WTC11 (cell line): ENCODE results near the gene TAF15. TPM values are rescaled to one million over a fixed set of nuclear protein-coding genes. Genes with fewer than 3 reads are reported as not detected.

Experiments
- ATAC-seq: fragments of 200-7000 bp; cut with Tn5 transposase; 2 replicates; pipeline ENCODE4 v1.10.0; 2021; ENCODE audit warnings: mild to moderate bottlenecking, moderate library complexity
- CTCF ChIA-PET: fragments of 300-600 bp; sonication (Branson Sonifier 250); formaldehyde crosslinking; loops from one replicate; lab custom pipeline; 2021; ENCODE audit warnings: antibody characterized with exemption; lab: Charles Lee
- POLR2A ChIA-PET: fragments of 350-600 bp; sonication (Branson Sonifier 250); formaldehyde crosslinking; loops from one replicate; lab custom pipeline; 2021; ENCODE audit warnings: antibody characterized with exemption; lab: Charles Lee
- DNase-seq: peaks from one replicate; pipeline ENCODE4 v3.0.0; 2021; ENCODE audit warnings: low spot score
- H3K27ac Mint-ChIP-seq: 2 replicates; pipeline ENCODE4 v1.8.0; 2021; ENCODE audit warnings: mixed read lengths
- H3K27me3 Mint-ChIP-seq: 2 replicates; pipeline ENCODE4 v1.8.0; 2021; ENCODE audit warnings: low read depth, mild to moderate bottlenecking, moderate library complexity, mixed read lengths
- H3K36me3 Mint-ChIP-seq: 2 replicates; pipeline ENCODE4 v1.8.0; 2021; ENCODE audit warnings: mixed read lengths
- H3K4me1 Mint-ChIP-seq: 2 replicates; pipeline ENCODE4 v1.8.0; 2022; ENCODE audit warnings: mixed read lengths
- H3K4me3 Mint-ChIP-seq: 2 replicates; pipeline ENCODE4 v1.8.0; 2021; ENCODE audit warnings: mild to moderate bottlenecking, moderate library complexity, mixed read lengths
- H3K9me3 Mint-ChIP-seq: 2 replicates; pipeline ENCODE4 v1.8.0; 2021; ENCODE audit warnings: mixed read lengths
- E2F1 ChIP-seq: sonication (generic); formaldehyde crosslinking; IDR thresholded peaks from 2 replicates; pipeline ENCODE4 v1.8.0; 2022; ENCODE audit warnings: mild to moderate bottlenecking, missing genetic modification reagents
- E2F4 ChIP-seq: sonication (generic); formaldehyde crosslinking; IDR thresholded peaks from 2 replicates; pipeline ENCODE4 v1.8.1; 2022; ENCODE audit warnings: low read depth, mild to moderate bottlenecking, moderate library complexity, missing genetic modification reagents, borderline replicate concordance
- E2F5 ChIP-seq: sonication (generic); formaldehyde crosslinking; IDR thresholded peaks from 2 replicates; pipeline ENCODE4 v1.8.1; 2022; ENCODE audit warnings: mild to moderate bottlenecking, moderate library complexity, missing genetic modification reagents
- EMX1 ChIP-seq: fragments of 250-450 bp; sonication (Bioruptor Pico); IDR thresholded peaks from 2 replicates; pipeline ENCODE4 v1.8.0; 2021; ENCODE audit warnings: mild to moderate bottlenecking
- FOXJ3 ChIP-seq: sonication (generic); formaldehyde crosslinking; IDR thresholded peaks from 2 replicates; pipeline ENCODE4 v1.9.0; 2021; ENCODE audit warnings: missing genetic modification reagents, mild to moderate bottlenecking, borderline replicate concordance
- FOXP4 ChIP-seq: sonication (generic); formaldehyde crosslinking; IDR thresholded peaks from 2 replicates; pipeline ENCODE4 v1.8.0; 2022; ENCODE audit warnings: mild to moderate bottlenecking, missing genetic modification reagents
- IRF2 ChIP-seq: sonication (generic); formaldehyde crosslinking; IDR thresholded peaks from 2 replicates; pipeline ENCODE4 v1.8.0; 2022; ENCODE audit warnings: low read depth, missing genetic modification reagents, borderline replicate concordance
- RORB ChIP-seq: fragments of 250-450 bp; sonication (Bioruptor Pico); IDR thresholded peaks from 2 replicates; pipeline ENCODE4 v1.9.0; 2021; ENCODE audit warnings: mild to moderate bottlenecking
- TP53 ChIP-seq: sonication (generic); formaldehyde crosslinking; IDR thresholded peaks from 2 replicates; pipeline ENCODE4 v1.8.1; 2023; ENCODE audit warnings: mild to moderate bottlenecking, missing genetic modification reagents
- USF2 ChIP-seq: sonication (generic); formaldehyde crosslinking; IDR thresholded peaks from 2 replicates; pipeline ENCODE4 v1.8.1; 2023; ENCODE audit warnings: mild to moderate bottlenecking, missing genetic modification reagents, moderate library complexity
- ZNF138 ChIP-seq: sonication (generic); formaldehyde crosslinking; conservative IDR thresholded peaks from 2 replicates; pipeline ENCODE4 v1.8.1; 2022; ENCODE audit warnings: mild to moderate bottlenecking, moderate library complexity, missing genetic modification reagents
- ZNF425 ChIP-seq: fragments of 250-450 bp; sonication (Bioruptor Pico); conservative IDR thresholded peaks from 2 replicates; pipeline ENCODE4 v1.9.0; 2021; ENCODE audit warnings: mild to moderate bottlenecking
- total RNA-seq: library from RNA; stranded (reverse); gene quantifications from 3 replicates; pipeline ENCODE4 v1.2.3, GENCODE V29; 2021
- TF ChIP-seq, protein P1 (sequence below): fragments of 250-450 bp; sonication (Bioruptor Pico); IDR thresholded peaks from 2 replicates; pipeline ENCODE4 v1.9.0; 2021; ENCODE audit warnings: mild to moderate bottlenecking
- TF ChIP-seq, protein P2 (sequence below): sonication (generic); formaldehyde crosslinking; IDR thresholded peaks from 2 replicates; pipeline ENCODE4 v1.8.0; 2023; ENCODE audit warnings: missing genetic modification reagents, mild to moderate bottlenecking, borderline replicate concordance
- TF ChIP-seq, protein P3 (sequence below): sonication (generic); formaldehyde crosslinking; IDR thresholded peaks from 2 replicates; pipeline ENCODE4 v1.8.1; 2023; ENCODE audit warnings: mild to moderate bottlenecking, missing genetic modification reagents
- TF ChIP-seq, protein P4 (sequence below): fragments of 250-450 bp; sonication (Bioruptor Pico); IDR thresholded peaks from 2 replicates; pipeline ENCODE4 v1.8.0; 2021; ENCODE audit warnings: mild to moderate bottlenecking

The TAF15 gene
- total RNA-seq, 1 experiment from 2014 or later: 273 TPM

DNA sequence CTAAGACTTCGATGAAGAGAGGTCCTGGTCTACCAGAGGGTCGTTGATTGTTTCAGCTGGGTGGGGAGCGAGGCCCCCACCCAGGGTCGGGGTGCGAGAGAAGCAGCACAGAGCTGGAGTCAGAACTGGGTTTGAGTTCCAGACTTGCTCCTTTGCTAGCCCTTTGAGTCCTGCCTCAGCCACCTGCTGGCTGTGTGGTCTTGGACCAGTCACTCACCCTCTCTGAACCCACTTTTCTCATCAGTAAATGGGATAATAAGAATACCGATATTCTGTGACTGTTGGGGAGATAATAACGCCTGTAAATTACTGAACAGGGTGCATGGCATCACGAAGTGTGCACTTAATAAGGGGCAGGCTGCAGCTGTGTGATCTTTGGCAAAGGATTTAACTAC is 13.4 kb upstream of the TAF15 start (continued):
- TF ChIP-seq FOXP4 (CRISPR knock-in tag): no peak
- no peak for TF ChIP-seq ZNF138 (CRISPR knock-in tag)
- TF ChIP-seq E2F1 (CRISPR knock-in tag): no peak
- TF ChIP-seq, protein P1, sequence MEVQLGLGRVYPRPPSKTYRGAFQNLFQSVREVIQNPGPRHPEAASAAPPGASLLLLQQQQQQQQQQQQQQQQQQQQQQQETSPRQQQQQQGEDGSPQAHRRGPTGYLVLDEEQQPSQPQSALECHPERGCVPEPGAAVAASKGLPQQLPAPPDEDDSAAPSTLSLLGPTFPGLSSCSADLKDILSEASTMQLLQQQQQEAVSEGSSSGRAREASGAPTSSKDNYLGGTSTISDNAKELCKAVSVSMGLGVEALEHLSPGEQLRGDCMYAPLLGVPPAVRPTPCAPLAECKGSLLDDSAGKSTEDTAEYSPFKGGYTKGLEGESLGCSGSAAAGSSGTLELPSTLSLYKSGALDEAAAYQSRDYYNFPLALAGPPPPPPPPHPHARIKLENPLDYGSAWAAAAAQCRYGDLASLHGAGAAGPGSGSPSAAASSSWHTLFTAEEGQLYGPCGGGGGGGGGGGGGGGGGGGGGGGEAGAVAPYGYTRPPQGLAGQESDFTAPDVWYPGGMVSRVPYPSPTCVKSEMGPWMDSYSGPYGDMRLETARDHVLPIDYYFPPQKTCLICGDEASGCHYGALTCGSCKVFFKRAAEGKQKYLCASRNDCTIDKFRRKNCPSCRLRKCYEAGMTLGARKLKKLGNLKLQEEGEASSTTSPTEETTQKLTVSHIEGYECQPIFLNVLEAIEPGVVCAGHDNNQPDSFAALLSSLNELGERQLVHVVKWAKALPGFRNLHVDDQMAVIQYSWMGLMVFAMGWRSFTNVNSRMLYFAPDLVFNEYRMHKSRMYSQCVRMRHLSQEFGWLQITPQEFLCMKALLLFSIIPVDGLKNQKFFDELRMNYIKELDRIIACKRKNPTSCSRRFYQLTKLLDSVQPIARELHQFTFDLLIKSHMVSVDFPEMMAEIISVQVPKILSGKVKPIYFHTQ (CRISPR knock-in tag): no peak
- TF ChIP-seq USF2 (CRISPR knock-in tag): no peak
- no peak for TF ChIP-seq EMX1 (CRISPR knock-in tag)

DNA sequence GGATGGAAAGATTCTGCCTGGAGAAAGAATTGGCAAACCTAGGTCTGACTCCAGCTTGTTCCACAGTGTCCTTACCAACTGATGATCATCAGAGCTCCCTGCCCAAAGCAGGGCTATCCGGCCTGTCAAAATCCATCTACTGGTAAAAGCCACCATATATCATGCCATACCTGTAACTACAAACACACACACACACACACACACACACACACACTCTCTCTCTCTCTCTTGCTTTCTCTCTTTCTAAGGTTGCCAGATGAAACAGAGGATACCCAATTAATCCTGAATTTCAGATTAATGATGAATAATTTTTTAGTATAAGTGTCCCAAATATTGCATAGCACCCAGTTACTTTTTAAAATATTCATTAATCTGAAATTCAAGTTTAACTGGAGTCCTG is 12.3 kb upstream of the TAF15 start:
- Mint-ChIP-seq H3K4me1 (peaks cover 10% of the 10 kb centered on the region), H3K27me3 (peaks cover 77% of the 10 kb centered on the region), H3K36me3 (no peaks in the 10 kb centered on the region), H3K9me3 (no peaks in the 10 kb centered on the region), H3K27ac (no peak overlapping the region), H3K4me3 (no peak overlapping the region)
- ChIA-PET CTCF (interaction anchor here (1.5 to 6.3 kb wide), 3 partner anchors 7 to 33 kb away, joined by 4 to 53 read pairs (median 16); partner anchors contain the start of gene TAF15), POLR2A (interaction anchor here (1.0 kb wide), 2 partner anchors 12 to 33 kb away, joined by 3 to 4 read pairs; partner anchors contain the start of gene TAF15)
- ATAC-seq (no peak), DNase-seq (no peak)
- no peak for TF ChIP-seq TP53 (CRISPR knock-in tag)
- no peak for TF ChIP-seq IRF2 (CRISPR knock-in tag)
- TF ChIP-seq RORB: no peak
- TF ChIP-seq FOXJ3: no peak
- TF ChIP-seq, protein P2, sequence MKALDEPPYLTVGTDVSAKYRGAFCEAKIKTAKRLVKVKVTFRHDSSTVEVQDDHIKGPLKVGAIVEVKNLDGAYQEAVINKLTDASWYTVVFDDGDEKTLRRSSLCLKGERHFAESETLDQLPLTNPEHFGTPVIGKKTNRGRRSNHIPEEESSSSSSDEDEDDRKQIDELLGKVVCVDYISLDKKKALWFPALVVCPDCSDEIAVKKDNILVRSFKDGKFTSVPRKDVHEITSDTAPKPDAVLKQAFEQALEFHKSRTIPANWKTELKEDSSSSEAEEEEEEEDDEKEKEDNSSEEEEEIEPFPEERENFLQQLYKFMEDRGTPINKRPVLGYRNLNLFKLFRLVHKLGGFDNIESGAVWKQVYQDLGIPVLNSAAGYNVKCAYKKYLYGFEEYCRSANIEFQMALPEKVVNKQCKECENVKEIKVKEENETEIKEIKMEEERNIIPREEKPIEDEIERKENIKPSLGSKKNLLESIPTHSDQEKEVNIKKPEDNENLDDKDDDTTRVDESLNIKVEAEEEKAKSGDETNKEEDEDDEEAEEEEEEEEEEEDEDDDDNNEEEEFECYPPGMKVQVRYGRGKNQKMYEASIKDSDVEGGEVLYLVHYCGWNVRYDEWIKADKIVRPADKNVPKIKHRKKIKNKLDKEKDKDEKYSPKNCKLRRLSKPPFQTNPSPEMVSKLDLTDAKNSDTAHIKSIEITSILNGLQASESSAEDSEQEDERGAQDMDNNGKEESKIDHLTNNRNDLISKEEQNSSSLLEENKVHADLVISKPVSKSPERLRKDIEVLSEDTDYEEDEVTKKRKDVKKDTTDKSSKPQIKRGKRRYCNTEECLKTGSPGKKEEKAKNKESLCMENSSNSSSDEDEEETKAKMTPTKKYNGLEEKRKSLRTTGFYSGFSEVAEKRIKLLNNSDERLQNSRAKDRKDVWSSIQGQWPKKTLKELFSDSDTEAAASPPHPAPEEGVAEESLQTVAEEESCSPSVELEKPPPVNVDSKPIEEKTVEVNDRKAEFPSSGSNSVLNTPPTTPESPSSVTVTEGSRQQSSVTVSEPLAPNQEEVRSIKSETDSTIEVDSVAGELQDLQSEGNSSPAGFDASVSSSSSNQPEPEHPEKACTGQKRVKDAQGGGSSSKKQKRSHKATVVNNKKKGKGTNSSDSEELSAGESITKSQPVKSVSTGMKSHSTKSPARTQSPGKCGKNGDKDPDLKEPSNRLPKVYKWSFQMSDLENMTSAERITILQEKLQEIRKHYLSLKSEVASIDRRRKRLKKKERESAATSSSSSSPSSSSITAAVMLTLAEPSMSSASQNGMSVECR (CRISPR knock-in tag): no peak
- TF ChIP-seq ZNF425: no peak
- TF ChIP-seq, protein P3, sequence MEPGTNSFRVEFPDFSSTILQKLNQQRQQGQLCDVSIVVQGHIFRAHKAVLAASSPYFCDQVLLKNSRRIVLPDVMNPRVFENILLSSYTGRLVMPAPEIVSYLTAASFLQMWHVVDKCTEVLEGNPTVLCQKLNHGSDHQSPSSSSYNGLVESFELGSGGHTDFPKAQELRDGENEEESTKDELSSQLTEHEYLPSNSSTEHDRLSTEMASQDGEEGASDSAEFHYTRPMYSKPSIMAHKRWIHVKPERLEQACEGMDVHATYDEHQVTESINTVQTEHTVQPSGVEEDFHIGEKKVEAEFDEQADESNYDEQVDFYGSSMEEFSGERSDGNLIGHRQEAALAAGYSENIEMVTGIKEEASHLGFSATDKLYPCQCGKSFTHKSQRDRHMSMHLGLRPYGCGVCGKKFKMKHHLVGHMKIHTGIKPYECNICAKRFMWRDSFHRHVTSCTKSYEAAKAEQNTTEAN (CRISPR knock-in tag): no peak
- no peak for TF ChIP-seq E2F4 (CRISPR knock-in tag)
- no peak for TF ChIP-seq E2F5
- TF ChIP-seq, protein P4, sequence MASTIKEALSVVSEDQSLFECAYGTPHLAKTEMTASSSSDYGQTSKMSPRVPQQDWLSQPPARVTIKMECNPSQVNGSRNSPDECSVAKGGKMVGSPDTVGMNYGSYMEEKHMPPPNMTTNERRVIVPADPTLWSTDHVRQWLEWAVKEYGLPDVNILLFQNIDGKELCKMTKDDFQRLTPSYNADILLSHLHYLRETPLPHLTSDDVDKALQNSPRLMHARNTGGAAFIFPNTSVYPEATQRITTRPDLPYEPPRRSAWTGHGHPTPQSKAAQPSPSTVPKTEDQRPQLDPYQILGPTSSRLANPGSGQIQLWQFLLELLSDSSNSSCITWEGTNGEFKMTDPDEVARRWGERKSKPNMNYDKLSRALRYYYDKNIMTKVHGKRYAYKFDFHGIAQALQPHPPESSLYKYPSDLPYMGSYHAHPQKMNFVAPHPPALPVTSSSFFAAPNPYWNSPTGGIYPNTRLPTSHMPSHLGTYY (CRISPR knock-in tag): no peak
